Measurements from ENCODE around the gene ACTN1.

Gene ACTN1

GRCh38 chr14:68936476-68936875 is 42.6 kb downstream of the ACTN1 start:
- DNase-seq (ENCODE audit: low spot score) = no peak

GRCh38 chr14:68935761-68936214 is 43.3 kb downstream of the ACTN1 start:
- DNase-seq (ENCODE audit: low spot score) = no peak

GRCh38 chr14:68934066-68934465 is 45.0 kb downstream of the ACTN1 start:
- no peak for DNase-seq (ENCODE audit: low spot score)

- DNase-seq (ENCODE audit: low spot score) = no peak
Measured at GRCh38 chr14:68932686-68933085, 46.4 kb downstream of the ACTN1 start.

- DNase-seq (ENCODE audit: low spot score) = no peak
Measured at GRCh38 chr14:68932231-68932630, 46.9 kb downstream of the ACTN1 start.

GRCh38 chr14:68931474-68932051 is 47.5 kb downstream of the ACTN1 start:
- DNase-seq (ENCODE audit: low spot score) = no peak

GRCh38 chr14:68931063-68931462 is 48.0 kb downstream of the ACTN1 start:
- DNase-seq (ENCODE audit: low spot score) = no peak

GRCh38 chr14:68929623-68930307 is 49.3 kb downstream of the ACTN1 start:
- DNase-seq (ENCODE audit: low spot score) = no peak

- DNase-seq (ENCODE audit: low spot score) = no peak
Measured at GRCh38 chr14:68928770-68929550, 50.1 kb downstream of the ACTN1 start.

GRCh38 chr14:68927956-68928675 is 51.0 kb downstream of the ACTN1 start:
- DNase-seq (ENCODE audit: low spot score) = no peak

- no peak for DNase-seq (ENCODE audit: low spot score)
Measured at GRCh38 chr14:68927089-68927488, 52.0 kb downstream of the ACTN1 start.

GRCh38 chr14:68926236-68926635 is 52.9 kb downstream of the ACTN1 start:
- no peak for DNase-seq (ENCODE audit: low spot score)

GRCh38 chr14:68925373-68925772 is 53.7 kb downstream of the ACTN1 start:
- DNase-seq (ENCODE audit: low spot score) = no peak

GRCh38 chr14:68924186-68925158 is 54.6 kb downstream of the ACTN1 start:
- DNase-seq (ENCODE audit: low spot score) = no peak

- DNase-seq (ENCODE audit: low spot score) = no peak
Measured at GRCh38 chr14:68922886-68923285, 56.2 kb downstream of the ACTN1 start.

- no peak for DNase-seq (ENCODE audit: low spot score)
Measured at GRCh38 chr14:68922201-68922621, 56.9 kb downstream of the ACTN1 start.

- no peak for DNase-seq (ENCODE audit: low spot score)
Measured at GRCh38 chr14:68921666-68922065, 57.4 kb downstream of the ACTN1 start.

- DNase-seq (ENCODE audit: low spot score) = no peak
Measured at GRCh38 chr14:68921049-68921448, 58.1 kb downstream of the ACTN1 start.

- no peak for DNase-seq (ENCODE audit: low spot score)
Measured at GRCh38 chr14:68919129-68919927, 59.8 kb downstream of the ACTN1 start.

GRCh38 chr14:68918612-68919011 is 60.5 kb downstream of the ACTN1 start:
- no peak for DNase-seq (ENCODE audit: low spot score)

Data from GM03348 (cell line).